PFSK-1 (cell line): ENCODE measurements around the gene RNF214.

Experiments used
- FOXP2 ChIP-seq: optimal IDR thresholded peaks from 2 replicates; pipeline ENCODE3; 2011; ENCODE audit warnings: borderline replicate concordance, control low read depth, inconsistent platforms; ENCODE audit not compliant: insufficient read depth; ENCODE audit errors: extremely low read length, extremely low read depth
- POLR2AphosphoS5 ChIP-seq: IDR thresholded peaks from 2 replicates; pipeline ENCODE4 v1.6.1; 2012; ENCODE audit warnings: low read depth, mild to moderate bottlenecking, control low read depth, low read length, moderate library complexity
- REST ChIP-seq, 2 experiments: IDR thresholded peaks; 2 replicates each; pipeline versions ENCODE4 v1.6.1 to v1.8.0; 2011 to 2012; ENCODE audit warnings: low read depth in 2 of 2, low read length in 2 of 2, control low read depth in 1 of 2, inconsistent platforms in 1 of 2, mild to moderate bottlenecking in 1 of 2, moderate library complexity in 1 of 2; ENCODE audit not compliant: insufficient read depth in 1 of 2
- SIN3A ChIP-seq: IDR thresholded peaks from 2 replicates; pipeline ENCODE4 v1.6.1; 2012; ENCODE audit warnings: mild to moderate bottlenecking, low read length, moderate library complexity, borderline replicate concordance; ENCODE audit not compliant: insufficient read depth
- TAF1 ChIP-seq: IDR thresholded peaks from 2 replicates; pipeline ENCODE4 v1.6.1; 2012; ENCODE audit warnings: low read length, control low read depth, borderline replicate concordance; ENCODE audit not compliant: insufficient read depth

The RNF214 gene

GRCh38 chr11:117327567-117328374, 95.3 kb downstream of the RNF214 start, which contains the start of gene CEP164:
CEP164 (plus strand) TSS chr11:117327854; CDS start chr11:117338587, 10,733 bp downstream.
- TF ChIP-seq TAF1 (no peak; the same call in 1 of the 2 replicates), FOXP2 (peak; percentile 95), SIN3A (peak; percentile 71)

GRCh38 chr11:117328375-117329010, 96.0 kb downstream of the RNF214 start:
- TF ChIP-seq POLR2AphosphoS5 (0 out of 2 replicates have a peak, but pooled peaks have one; percentile 4), FOXP2 (no peak)

- no peak for TF ChIP-seq SIN3A
- no peak for TF ChIP-seq TAF1
- TF ChIP-seq REST (IDR thresholded peaks at IDR 0.05; ENCODE audit: insufficient read depth in 1 of 2, low read depth in 2 of 2, low read length in 2 of 2) = no peak
- no peak for TF ChIP-seq FOXP2
- no peak for TF ChIP-seq POLR2AphosphoS5
Observed at GRCh38 chr11:117332843-117333242, 100.4 kb downstream of the RNF214 start.

GRCh38 chr11:117333917-117334316, 101.4 kb downstream of the RNF214 start:
- TF ChIP-seq REST (IDR thresholded peaks at IDR 0.05; ENCODE audit: insufficient read depth in 1 of 2, low read depth in 2 of 2, low read length in 2 of 2) (no peak), POLR2AphosphoS5 (no peak), SIN3A (no peak), FOXP2 (no peak), TAF1 (no peak)

GRCh38 chr11:117334896-117335295, 102.4 kb downstream of the RNF214 start:
- TF ChIP-seq FOXP2 (no peak), REST (IDR thresholded peaks at IDR 0.05; ENCODE audit: insufficient read depth in 1 of 2, low read depth in 2 of 2, low read length in 2 of 2) (no peak), TAF1 (no peak), SIN3A (no peak), POLR2AphosphoS5 (no peak)
